SIG-M5 treated with dmso at 0.1 percent for 504 hours (cell line): Measurements from ENCODE around the gene SLC31A2.
"Not testable (repeated sequence)": the region's sequence is repeated elsewhere in the genome, so short reads cannot be mapped to it uniquely, and the experiment has no call there.

Experiments
- DNase-seq: peaks from one replicate; lab custom pipeline; 2025; ENCODE audit not compliant: unreplicated experiment; lab: John Stamatoyannopoulos, UW

The SLC31A2 gene, protein sequence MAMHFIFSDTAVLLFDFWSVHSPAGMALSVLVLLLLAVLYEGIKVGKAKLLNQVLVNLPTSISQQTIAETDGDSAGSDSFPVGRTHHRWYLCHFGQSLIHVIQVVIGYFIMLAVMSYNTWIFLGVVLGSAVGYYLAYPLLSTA

DNA sequence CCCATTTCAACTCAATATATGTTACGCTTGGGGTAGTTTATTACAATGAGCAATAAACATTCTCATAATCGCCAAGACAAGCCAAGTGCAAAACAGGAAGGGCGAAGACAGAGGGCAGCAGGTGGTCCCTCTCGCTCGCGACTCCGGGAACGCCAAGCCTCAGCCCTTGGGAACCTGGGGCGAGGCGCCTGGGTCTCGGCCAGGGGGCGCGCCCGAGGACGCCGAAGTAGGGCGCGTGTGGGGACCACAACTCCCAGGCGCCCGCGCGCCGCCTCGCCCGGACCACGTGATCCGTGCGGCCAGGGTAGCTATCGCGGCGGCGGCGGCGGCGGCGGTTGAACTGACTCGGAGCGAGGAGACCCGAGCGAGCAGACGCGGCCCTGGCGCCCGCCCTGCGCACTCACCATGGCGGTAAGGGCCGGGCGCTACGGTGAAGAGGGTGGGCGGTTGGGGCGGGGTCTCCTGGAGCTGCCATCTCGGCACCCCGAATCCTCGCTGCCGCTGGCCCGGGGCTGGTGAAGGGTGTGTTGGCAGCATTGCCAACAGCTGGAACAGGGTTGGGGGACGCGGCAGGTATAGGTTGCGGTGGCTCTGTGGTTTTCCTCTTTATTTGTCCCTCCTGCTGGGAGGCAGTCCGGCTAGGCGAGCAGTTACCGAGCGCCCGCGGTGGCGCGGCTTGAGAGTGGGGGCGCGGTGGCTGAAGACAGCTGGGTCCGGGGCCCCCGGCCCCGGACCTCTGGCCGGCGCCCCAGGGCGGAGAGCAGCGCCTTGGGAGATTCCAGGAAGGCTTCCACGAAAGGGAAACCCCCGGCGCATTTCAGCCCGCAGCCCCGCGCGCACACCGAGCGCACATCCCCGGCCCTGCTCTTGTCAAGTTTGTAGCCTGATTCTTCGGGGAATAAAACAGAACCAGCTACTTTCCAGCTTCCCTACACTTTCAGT, at the start of gene SLC31A2:
SLC31A2 (plus strand) TSS at position 338 of the 942 bp plus-strand sequence; CDS start at position 406, 68 bp downstream.
- DNase-seq: peak; percentile 78

DNA sequence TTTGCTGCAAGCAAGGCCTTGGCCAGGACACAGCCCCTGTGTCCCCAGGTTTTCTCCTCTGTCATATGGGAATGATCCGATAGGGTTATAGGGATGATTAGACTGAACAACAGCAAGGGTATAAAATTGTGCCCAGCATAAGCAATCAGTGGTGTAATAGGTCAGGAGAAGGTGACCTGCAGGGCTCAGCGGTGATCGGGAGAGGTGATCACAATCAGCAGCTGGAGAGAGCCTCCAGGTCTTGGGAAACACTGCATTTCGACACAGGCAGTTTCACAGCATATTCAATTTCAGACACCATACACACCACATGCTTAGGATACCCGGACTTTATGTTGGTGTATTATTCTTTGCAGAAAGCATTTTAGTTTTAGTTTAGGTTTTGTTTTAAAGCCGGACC, 45.5 kb upstream of the SLC31A2 start:
- DNase-seq: not testable (repeated sequence)

DNA sequence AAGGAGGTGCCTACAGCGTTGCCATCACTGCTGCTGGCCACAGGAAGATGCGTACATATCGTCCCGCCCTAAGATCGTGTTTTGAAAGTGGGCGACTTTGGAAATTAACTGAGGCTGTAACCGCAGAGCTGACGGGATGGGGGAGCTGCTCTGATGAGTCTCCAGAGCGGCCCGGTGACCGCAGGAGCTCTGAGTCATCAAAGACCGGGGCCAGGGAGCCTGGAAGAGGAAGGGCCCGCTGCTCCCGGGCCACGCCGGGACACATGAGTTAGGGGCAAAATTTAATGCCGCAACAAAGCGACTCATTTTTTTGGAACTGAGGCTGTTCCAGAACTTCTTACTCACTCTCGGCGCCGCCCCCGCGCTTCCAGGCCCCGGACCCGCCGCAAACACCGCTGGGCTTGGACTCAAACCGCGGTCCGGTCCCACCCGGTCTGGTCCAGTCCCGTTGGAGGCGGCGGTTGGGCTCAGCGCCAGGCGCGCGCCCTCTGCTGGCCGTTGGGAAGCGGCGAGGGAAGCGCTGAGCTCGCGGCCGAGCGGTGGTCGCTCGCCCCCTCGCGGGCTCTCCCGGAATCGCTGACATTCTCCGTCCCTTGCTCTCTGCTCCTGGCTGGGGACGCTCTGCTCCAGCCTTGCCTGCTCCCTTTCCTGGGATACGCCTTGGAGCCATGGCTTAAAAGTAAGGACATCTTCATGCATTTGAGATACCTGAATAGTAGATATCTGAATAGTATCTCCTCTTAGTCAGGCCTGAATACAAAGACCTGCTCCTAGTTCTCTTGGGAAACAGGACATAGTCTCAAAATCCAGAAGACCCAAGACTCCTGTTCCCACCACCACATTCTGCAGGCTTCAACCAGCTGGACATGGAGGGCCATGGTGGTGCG, 39.5 kb upstream of the SLC31A2 start:
- DNase-seq: not testable (repeated sequence)

DNA sequence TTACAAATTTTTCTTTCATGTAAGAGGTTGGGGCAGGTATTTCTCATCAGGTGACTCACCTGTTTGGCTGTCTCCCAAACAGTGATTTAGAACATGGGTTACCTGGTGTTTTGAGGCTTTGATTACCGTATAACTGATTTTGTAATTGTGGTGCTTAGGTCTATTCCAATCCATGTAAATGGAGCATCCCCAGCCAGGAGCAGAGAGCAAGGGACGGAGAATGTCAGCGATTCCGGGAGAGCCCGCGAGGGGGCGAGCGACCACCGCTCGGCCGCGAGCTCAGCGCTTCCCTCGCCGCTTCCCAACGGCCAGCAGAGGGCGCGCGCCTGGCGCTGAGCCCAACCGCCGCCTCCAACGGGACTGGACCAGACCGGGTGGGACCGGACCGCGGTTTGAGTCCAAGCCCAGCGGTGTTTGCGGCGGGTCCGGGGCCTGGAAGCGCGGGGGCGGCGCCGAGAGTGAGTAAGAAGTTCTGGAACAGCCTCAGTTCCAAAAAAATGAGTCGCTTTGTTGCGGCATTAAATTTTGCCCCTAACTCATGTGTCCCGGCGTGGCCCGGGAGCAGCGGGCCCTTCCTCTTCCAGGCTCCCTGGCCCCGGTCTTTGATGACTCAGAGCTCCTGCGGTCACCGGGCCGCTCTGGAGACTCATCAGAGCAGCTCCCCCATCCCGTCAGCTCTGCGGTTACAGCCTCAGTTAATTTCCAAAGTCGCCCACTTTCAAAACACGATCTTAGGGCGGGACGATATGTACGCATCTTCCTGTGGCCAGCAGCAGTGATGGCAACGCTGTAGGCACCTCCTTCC, 37.9 kb upstream of the SLC31A2 start:
- DNase-seq: peak; percentile 1

DNA sequence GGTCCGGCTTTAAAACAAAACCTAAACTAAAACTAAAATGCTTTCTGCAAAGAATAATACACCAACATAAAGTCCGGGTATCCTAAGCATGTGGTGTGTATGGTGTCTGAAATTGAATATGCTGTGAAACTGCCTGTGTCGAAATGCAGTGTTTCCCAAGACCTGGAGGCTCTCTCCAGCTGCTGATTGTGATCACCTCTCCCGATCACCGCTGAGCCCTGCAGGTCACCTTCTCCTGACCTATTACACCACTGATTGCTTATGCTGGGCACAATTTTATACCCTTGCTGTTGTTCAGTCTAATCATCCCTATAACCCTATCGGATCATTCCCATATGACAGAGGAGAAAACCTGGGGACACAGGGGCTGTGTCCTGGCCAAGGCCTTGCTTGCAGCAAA, 32.0 kb upstream of the SLC31A2 start:
- not testable (repeated sequence) for DNase-seq

DNA sequence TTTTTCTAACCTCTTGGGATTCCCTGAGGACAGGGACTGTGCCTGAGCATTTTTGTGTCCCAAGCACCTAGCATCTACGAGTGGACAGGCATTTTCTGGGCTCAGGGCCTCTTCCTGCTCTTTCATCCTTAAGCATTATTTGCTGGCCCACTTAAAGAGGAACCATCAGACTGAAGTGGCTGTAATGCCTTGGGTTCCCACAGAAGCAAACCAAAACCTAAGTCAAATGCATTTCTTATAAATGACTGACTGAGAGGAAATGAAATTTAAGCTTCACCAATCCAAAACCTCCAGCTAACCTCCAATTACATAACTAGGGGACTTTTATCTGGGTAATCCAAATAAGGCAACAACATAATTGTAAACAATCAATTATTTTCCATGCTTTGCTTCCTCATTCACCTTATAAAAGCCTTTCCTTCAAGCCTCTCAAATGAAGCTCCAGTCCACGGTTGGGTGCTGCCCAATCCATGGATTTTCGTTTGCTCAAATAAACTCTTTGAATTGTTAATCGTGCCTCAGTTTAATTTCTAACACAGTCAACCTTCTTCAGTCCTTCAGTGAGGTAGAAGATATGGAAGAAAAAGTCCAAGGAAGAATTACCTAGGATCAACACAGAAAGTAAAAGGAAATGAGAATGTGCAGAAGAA, 25.3 kb upstream of the SLC31A2 start:
- DNase-seq: no peak

DNA sequence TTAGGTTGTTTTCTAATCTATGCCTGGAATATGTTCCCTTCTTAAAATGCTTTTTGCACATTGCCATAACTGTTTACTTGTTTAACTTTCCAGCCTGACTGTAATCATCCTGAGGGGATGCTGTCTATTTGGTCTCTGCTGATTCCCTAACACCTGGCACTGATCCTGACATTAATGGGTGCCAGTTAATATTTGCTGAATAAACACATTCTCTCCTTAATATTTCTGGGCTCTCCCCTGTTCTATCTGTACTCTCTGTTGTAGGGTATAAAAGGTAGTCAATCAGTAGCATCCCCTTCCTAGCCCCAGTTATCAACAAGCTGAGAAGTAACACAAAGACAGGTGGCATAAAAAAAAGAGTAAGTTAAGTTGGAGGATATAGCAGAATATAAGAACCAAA, 21.3 kb upstream of the SLC31A2 start:
- DNase-seq: no peak

DNA sequence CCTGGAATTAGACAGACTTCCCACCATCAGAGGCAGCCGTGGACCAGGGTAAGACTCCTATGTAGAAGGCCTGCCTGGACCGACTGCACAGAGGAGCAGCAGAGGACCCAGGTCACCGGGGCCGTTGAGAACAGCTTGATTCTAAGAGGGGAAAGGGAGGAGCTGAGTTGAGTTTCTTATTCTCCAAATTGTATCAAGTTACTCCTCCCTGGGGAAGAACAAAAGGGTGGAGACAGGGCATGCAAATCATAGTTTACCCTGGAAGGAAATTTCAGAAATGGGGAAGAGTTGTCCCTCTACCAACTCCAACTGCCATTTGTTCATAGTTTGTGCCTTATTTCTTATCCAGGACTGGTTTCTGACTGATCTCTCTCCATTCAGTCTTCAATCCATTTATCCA, 20.9 kb upstream of the SLC31A2 start:
- DNase-seq: no peak

DNA sequence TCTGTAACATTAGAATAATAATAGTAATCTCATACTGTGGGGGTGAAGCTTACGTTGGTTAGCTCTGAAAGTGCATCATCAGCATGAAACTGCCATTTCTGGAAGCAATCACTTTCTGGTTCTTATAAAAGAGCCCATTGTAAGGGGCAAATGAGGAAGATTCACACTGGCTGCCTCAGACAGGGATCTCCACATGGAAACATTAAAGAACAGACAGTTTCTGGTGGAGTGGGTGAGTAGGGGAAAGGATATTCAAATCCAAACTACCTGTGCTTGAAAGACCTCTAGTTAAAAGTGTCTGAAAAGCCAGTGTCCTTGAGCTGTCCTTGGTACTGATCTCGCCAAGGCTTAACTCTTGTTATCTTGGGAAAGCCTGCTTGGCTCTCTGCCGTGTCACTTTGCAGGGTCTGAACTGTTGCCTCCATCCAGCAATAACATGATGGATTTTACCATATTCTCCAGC, 19.1 kb upstream of the SLC31A2 start:
- DNase-seq: peak; percentile 32

DNA sequence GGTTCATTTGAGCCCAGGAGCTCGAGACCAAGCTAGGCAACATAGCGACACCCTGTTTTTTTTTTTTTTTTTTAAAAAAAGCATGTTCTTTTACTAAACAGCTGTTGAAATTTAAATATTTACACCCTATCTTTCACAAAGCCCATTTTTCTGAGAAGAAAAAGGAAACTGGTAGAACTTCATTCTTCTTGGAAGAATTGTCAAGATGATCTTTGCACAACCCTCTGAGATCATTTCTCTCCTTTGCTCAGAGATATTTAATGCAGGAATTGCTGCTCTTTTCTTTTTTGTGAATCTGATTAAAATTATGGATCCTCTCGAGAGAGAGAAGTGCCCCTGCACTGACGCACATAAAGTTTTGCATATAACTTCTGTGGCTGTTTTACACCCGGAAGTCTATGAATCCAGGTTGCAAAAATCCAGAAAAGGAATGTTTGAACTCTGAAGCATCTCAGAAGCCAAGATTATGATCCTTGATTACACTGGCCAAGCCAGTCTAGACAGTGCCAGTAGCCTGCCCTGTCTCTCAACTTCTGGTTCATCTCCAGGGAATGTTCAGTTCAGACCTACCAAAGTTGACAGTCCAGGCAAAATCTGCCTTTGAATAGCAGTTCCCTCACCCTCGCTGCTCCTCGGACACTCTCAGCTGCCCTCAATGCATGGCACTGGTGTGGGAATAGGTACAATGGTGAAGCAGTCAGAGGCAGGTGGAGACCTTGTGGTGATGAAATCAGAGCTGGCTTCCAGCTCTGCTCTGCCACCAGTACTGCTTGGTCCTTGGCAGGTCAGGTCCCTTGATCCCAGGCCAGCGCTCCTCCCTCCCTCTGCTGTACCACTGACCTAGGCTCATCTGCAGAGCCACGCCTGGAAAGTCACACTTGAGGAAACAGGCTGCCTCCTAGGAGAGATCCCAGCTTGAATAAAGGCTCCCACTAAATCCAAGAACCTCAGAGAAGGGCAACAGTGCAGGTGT, 13.3 kb upstream of the SLC31A2 start:
- peak; percentile 63 for DNase-seq

DNA sequence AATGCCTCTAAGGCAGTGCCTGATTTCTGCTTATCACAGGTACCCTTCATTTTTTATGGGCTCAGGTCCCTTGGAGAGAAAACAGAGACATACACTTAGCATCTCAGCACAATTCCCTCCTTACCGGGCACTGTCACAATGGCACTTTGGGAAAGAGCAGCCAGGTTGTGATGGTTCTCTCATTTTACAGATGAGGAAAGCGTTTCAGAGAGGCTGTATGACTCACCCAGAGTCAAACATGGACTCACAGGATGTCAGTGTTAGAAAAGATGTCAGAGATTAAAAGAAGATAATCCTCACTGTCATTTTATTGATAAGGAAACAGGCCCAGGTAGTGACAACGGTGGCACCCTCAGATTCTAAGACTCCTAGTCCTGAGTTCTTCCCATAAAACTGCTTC, 12.0 kb upstream of the SLC31A2 start:
- no peak for DNase-seq

DNA sequence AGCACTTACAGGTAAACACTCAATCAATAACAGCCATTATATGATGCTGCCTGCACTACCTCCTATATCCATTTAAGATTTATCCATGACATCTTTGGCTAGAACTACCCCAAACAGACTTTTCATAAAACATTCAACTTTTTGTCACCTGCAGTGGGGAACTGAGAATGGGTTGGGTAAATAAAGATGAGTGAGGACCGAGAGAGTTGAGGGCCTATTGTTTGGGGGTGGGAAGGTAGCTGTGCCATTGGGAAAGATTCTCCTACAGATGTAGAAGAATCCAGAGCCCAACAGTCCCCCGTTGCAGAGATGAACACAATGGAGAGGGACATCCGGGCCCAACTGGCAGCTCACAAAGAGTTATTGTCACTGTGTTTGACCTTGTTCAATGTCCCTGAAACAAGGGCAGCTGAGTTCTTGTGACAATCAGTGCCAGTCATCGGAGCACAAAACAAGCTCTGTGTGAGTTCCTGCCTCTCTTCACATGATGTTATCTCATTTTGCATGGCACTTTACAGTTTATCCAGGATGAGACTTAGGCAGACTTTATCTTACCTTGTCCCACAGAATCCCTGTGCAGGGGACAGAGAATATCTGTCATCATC, 11.5 kb upstream of the SLC31A2 start:
- no peak for DNase-seq

DNA sequence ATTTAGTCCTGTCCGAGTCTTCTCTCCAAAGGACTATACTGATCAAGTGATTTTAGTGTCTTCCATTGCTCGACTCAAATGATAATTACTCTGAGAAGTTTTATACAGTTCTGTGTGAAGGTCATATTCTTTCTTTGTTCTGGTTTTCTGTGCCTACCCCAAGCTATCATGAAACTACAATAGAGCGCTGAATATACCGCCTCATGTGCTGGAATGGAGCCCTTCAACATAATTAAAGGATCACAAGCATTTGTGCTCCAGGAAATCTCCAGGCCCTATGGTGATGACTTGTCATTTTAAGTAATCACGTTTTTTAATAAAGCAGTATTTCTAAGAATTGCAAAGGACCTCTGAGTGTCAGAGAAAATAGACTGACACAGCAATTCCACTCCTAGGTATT, 10.9 kb upstream of the SLC31A2 start:
- no peak for DNase-seq

DNA sequence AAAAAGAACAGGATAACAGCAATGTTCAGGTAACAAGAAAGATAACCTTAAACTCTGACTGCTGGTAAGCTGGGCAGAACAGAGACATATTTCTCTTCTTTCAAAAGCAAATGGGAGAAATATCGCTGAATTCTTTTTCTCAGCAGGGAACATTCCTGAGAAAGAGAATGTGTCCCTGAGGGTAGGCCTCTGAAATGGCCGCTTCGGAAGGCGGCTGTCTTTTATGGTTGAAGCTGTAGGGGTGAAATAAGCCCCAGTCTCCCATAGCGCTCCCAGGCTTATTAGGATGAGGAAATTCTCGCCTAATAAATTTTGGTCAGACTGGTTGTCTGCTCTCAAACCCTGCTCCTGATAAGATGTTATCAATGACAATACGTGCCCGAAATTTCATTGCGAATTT, 9.9 kb upstream of the SLC31A2 start:
- DNase-seq: not testable (repeated sequence)

DNA sequence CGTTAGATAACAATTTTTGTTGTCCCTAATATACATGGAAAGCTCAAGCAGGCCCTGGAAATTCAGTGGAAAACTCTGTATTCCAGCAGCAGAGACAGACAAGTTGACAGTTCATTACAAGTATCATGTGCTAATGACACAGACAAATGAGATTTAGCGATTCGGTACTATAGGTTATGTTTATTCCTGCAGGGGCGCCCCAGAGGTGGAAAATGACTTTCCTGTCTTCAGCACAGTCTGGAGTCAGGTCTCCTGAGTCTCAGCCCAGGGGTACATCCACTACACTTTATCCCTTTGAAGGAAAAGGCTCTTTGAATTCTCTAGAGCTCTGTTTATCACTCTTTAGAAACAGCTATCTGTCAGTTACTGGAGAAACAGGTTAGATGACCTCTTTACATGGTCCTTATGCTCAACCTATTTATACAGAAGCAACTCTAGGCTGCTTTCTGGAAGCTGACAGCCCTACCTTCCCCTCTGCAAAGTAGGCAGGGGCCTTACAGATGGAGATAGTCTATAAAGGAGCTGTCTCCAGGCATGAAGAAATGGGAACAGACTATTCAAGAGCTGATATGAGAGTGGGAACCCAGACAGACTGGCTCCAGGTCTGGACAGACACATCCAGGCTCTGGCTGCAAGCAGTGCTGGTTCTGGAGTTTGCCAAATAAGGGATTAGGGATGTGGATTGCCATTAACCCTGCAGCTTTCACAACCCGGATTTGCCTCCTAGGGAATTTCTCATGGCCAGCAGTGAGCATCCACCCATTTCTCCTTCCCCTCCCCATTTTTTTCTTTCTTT, 7.2 kb upstream of the SLC31A2 start:
- DNase-seq: no peak

DNA sequence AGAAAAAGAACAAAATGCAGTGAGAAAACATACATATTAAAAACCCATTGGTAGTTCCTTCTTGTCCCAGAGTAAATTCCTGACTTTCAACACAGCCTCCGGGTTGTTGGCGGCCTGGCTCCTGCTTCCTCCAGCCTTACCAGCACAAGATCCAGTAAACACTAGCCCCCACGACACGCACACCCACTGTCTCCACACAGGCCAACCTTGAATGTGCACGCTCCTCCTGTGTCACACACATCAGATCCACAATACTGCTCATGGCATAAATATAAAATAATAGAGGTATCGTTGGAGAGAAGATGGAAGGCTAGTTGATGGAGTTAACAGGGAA, 2.5 kb upstream of the SLC31A2 start:
- no peak for DNase-seq

DNA sequence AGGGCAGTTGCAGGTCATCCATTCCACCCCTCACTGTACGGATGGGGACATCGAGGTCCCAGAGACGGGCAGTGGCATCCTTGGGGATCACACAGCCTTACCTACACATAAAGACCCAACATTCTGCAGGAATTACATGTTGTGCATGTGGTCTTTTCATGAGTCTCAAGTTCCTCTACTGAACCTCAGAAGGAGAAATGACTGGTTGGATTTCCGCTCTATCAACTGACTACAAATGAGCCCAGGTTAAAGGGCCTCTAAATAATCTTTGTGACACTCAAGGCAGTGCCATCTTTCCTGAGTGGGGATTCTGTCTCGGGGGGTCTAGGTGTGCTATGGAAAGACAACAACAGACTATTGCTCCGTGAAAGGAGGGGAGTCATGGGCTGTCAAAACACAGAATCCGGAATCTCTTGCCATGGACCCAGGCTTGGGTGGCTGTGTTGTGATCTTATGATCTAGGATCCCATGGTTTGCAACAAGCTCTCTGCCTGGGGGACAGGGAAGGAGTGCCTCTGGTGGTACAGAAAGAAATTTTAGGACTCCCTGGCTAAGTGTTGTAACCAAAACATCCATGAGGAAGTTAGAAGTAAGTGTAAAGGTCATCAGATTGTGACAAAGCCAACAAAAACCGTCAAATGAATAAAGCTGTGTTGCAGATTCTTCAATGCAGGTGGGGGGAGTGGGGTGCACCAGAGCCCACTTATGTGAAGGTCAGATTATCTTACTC, 1.9 kb upstream of the SLC31A2 start:
- DNase-seq: peak; percentile 45
